Inferior parietal cortex (tissue), 1 donor: ENCODE results near the gene DIP2B.
"Not testable (repeated sequence)": the region's sequence is repeated elsewhere in the genome, so short reads cannot be mapped to it uniquely, and the experiment has no call there.

Experiments used
- DNase-seq: peaks from one replicate; pipeline ENCODE4 v3.0.0-alpha.2; 2016; ENCODE audit errors: extremely low spot score

DIP2B gene

GRCh38 chr12:50765095-50765911 is 260.5 kb downstream of the DIP2B start:
- DNase-seq: peak; percentile 76

GRCh38 chr12:50768391-50768790 is 263.6 kb downstream of the DIP2B start:
- DNase-seq: no peak

GRCh38 chr12:50768813-50769212 is 264.0 kb downstream of the DIP2B start:
- not testable (repeated sequence) for DNase-seq

DNA sequence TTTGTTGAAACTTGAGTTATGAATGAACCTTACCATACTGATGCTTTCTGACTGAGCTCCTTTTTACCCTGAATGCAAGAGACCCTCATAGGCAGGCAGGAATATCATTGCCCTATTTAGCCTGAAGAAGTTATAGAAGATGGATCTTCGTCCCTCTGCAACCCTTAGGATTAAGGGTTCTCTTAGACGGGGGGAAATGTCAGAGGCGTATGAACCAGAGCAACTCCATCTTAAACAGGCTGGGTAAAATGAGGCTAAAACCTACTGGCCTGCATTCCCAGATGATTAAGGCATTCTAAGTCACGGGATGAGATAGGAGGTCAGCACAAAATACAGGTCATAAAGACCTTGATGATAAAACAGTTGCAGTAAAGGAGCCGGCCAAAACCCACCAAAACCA is 266.6 kb downstream of the DIP2B start:
- DNase-seq: no peak

DNA sequence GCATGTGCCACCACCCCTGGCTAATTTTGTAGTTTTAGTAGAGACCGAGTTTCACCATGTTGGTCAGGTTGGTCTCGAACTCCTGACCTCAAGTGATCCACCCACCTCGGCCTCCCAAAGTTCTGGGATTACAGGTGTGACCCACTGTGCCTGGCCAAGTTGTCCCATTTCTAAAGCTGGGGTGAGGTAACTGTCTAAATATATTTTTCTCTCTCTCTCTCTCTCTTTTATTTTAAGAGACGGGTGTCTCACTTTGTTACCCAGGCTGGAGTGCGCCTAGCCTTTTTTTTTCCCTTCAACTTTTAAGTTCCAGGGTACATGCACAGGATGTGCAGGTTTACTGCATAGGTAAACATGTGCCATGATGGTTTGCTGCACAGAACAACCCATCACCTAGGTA is 267.7 kb downstream of the DIP2B start:
- no peak for DNase-seq

- no peak for DNase-seq
Observed at GRCh38 chr12:50772877-50773276, 268.1 kb downstream of the DIP2B start.

GRCh38 chr12:50775251-50775650 is 270.5 kb downstream of the DIP2B start:
- no peak for DNase-seq

DNA sequence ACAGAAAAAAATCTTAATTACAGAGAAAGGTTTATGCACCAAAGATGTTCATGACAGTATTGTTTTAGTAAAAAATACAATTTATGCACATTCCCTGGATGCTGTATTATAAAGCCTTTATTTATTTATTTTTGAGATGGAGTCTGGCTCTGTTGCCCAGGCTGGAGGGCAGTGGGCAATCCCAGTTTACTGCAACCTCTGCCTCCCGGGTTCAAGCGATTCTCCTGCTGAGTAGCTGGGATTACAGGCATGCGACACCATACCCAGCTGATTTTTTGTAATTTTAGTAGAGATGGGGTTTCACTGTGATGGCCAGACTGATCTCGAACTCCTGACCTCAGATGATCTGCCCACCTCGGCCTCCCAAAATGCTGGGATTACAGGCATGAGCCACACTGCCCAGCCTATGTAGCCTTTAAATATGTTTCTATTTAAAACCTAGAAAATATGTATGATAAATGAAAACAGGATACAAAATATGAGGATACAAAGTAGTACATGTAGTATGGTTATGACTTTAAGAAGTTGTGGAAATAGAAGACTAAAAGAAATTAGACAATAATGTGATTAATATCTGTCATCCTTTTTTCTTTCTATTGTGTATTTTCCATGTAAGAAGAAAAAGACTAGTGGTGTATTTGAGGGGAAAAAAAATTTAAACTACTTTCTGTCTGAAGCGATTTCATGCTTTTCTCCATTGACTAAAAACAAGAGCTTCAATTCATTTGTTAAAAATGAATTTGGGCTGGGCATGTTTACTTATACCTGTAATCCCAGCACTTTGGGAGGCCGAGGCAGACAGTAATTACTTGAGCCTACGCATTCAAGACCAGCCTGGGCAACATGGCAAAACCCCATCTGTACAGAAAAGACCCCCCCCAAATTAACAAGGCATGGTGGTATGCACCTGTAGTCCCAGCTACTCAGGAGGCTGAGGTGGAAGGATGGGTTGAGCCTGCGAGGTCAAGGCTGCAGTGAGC is 272.3 kb downstream of the DIP2B start:
- DNase-seq: no peak

DNA sequence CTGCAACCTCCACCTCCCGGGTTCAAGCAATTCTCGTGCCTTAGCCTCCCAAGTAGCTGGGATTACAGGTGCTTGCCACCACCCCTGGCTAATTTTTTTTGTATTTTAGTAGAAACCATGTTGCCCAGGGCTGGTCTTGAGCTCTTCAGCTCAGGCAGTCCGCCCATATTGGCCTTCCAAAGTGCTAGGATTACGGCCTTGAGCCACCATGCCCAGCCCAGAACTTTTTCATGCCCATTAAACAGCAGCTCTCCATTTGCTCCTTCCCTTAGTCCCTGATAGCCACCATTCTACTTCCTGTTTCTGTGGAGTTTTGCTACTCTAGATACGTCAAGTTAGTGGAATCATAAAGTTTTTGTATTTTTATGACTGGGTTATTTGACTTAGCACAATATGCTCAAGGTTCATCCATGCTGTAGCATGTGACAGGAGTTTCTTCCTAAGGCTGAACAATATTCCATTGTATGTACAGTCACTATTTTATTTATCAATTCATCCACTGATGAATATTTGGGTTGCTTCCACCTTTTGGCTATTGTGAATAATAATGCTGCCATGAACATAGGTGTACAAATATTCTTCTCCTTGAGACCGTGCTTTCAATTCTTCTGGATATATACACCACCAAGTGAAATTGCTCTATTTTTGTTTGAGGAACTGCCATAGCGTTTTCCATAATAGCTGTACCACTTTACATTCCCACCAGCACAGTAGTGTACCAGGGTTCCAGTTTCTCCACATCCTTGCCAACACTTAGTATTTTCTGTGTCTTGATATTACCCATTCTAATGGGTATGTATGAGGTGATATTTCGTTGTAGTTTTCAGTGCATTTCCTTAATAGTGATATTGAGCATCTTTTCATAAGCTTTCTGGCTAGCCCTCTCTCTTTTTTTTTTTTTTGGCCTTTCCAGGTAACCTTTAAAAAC is 274.1 kb downstream of the DIP2B start:
- no peak for DNase-seq

GRCh38 chr12:50780013-50780412 is 275.2 kb downstream of the DIP2B start:
- DNase-seq: no peak

DNA sequence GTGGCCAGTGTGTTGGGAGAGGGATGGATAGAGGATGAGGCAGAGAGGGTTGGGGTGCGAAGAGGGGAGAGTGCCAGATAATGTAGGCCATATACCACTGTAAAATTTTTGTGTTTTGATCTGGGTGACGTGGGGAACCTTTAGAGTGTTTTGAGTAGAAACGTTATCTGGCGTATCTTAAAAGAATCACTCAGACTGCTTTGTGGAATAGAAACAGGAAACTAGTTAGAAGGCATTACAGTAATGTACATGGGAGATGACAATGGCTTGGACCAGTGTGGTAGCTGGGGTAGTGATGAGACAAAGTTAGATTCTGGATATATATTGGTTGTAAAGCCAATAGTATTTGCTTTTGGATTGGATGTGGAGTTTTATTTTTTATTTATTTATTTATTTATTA is 279.7 kb downstream of the DIP2B start:
- no peak for DNase-seq

- no peak for DNase-seq
Observed at GRCh38 chr12:50785406-50786001, 280.7 kb downstream of the DIP2B start.

GRCh38 chr12:50786498-50787231 is 281.9 kb downstream of the DIP2B start:
- DNase-seq: no peak

- DNase-seq: no peak
Observed at GRCh38 chr12:50787618-50788017, 282.8 kb downstream of the DIP2B start.

DNA sequence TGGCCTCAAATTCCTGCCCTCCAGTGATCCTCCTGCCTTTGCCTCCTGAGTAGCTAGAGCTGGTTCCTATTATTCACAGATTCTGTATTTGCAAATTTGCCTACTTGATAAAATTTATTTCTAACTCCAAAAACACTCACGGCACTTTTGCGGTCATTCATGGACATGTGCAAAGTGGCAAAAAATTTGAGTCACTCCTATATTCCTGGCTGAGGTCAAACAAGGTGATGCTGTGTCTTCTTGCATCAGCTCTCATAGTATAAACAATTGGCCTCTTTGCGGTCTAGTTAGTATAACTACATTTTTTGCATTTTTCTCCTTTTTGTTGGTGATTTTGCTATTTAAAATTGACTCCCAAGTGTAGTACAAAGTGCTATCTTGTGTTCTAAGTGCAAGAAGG is 283.8 kb downstream of the DIP2B start:
- DNase-seq: no peak

DNA sequence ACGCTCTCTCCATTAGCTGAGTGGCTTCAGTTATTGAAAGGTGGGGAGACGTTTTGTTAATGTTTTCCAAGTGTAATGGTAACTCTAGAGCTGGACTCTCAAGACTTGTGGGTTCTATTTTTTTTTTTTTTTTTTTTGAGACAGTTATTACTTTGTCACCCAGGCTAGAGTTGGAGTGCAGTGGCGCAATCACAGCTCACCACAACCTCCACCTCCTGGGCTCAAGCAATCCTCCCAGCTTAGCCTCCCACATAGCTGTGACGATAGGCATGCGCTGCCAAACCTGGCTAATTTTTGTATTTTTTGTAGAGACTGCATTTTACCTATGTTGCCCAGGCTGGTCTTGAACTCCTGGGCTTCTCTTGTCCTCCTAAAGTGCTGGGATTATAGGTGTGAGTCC is 285.3 kb downstream of the DIP2B start:
- no peak for DNase-seq
